ENCODE results near the gene KASH5. TPM values are rescaled to one million over a fixed set of nuclear protein-coding genes. Genes with fewer than 3 reads are reported as not detected.
A peak's percentile ranks its signal among the peaks of the same experiment; 100 is the strongest.
"Not testable (repeated sequence)": the region's sequence is repeated elsewhere in the genome, so short reads cannot be mapped to it uniquely, and the experiment has no call there.

The KASH5 gene
- total RNA-seq, 2 experiments from 2014 or later = 0.96 to 1.2 TPM

DNA sequence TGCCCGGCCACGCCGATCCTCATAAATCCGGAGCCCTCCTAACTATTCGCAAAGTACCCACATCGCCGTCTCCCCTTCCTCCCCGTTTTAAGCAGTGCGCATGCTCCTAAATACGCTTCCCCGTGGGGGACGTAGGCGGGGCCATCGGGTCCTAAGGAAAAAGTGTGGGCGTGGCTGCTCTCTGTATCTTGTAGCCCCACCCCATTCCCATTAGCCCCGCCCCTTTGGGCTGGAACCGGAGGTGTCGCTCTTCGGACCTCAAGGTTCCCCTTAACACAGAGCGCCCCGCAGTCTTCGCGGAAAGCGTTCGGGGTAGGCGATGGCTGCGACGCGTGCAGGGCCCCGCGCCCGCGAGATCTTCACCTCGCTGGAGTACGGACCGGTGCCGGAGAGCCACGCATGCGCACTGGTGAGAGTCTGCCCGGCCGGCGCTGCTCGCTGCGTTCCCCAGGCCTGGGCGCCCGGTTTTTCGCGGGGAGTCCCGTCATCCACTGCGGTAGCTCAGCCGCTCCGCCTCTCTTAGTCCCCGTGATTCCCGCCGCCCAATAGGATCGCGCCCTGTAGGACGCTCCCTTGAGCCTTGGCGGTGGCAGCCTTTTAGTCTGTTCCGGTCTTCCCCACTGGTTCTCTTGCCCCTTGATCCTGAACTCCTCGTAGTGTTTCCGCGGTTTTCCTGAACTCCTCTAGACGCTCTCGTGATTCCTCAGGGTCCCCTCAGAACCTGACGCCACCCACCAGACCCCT, 65.1 kb downstream of the KASH5 start, which contains the start of gene ALDH16A1:
Gene ALDH16A1 (plus strand): TSS at position 213 of the 744 bp plus-strand sequence. CDS start 107 bp downstream, at position 320.
- DNase-seq (peak; percentile 99), ATAC-seq (peak; percentile 89)
- H3K4me3 Mint-ChIP-seq = peak within 1 kb of the TSS; percentile 100
- H3K9me3 Mint-ChIP-seq (ENCODE audit: low read depth) = no peaks in the 10 kb centered on the region
- no peaks in the 10 kb centered on the region for H3K27me3 Mint-ChIP-seq
- POLR2A ChIA-PET = interaction anchor here (0.7 to 3.4 kb wide), 7 partner anchors 16 to 1136 kb away, joined by 3 to 18 read pairs (median 3); partner anchors contain the start of gene RPS11
- H3K27ac Mint-ChIP-seq = peak within 1 kb of the TSS; percentile 100
- peaks cover 52% of the 10 kb centered on the region for H3K4me1 Mint-ChIP-seq
- H3K36me3 Mint-ChIP-seq (ENCODE audit: low read depth) = peaks cover 44% of the 10 kb centered on the region
- intact Hi-C loops (cut with DNase I, micrococcal nuclease) = loop anchor here (1.0 to 5.0 kb wide), 17 partner anchors 16 to 816 kb away; partner anchors contain the start of genes RPL13A (in 2 of the 2), RPS11 (in 2 of the 2), AKT1S1 (in 1 of the 2) and AP2A1 (in 1 of the 2)
- CTCF ChIA-PET = interaction anchor here (0.5 to 3.2 kb wide), 6 partner anchors 9 to 740 kb away, joined by 3 to 23 read pairs (median 4); no protein-coding TSS in a partner anchor

DNA sequence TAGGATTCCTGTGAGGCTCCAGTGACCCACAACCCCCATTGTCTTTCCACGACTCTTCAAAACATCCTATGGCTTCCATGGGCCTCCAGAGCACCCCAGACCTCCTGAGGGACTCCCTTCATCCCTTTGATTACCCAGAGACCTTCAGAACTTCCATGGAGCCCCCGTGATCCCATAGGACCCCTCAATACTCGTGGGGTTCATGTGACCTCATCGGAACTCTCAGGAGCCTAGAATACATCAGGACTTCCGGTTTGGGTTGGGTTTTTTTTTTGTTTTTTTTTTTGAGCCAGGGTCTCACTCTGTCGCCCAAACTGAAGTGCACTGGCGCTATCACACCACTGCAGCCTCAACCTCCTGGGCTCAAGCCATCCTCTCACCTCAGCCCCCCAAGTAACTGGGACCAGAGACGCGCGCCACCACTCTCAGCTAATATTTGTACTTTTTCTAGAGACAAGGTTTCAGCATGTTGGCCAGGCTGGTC, 65.8 kb downstream of the KASH5 start:
- H3K27ac Mint-ChIP-seq = peak overlapping the region; percentile 100
- CTCF ChIA-PET = interaction anchor here (0.5 to 3.2 kb wide), 6 partner anchors 9 to 642 kb away, joined by 3 to 23 read pairs (median 3); no protein-coding TSS in a partner anchor
- no peak for ATAC-seq

GRCh38 chr19:49455773-49456172, 67.7 kb downstream of the KASH5 start:
- Mint-ChIP-seq H3K4me3 (no peak overlapping the region), H3K36me3 (ENCODE audit: low read depth) (peaks cover 28% of the 10 kb centered on the region)

More for the DNA sequence above, 65.8 kb downstream of the KASH5 start:
- Mint-ChIP-seq H3K4me1 (peaks cover 47% of the 10 kb centered on the region), H3K36me3 (ENCODE audit: low read depth) (peaks cover 38% of the 10 kb centered on the region), H3K4me3 (peak overlapping the region; percentile 100), H3K27me3 (no peaks in the 10 kb centered on the region), H3K9me3 (ENCODE audit: low read depth) (no peaks in the 10 kb centered on the region)
- POLR2A ChIA-PET = interaction anchor here (0.7 to 3.4 kb wide), 8 partner anchors 16 to 1137 kb away, joined by 3 to 18 read pairs (median 3); partner anchors contain the start of gene RPS11
- no peak for DNase-seq
- intact Hi-C loops (cut with DNase I, micrococcal nuclease) = loop anchor here (1.0 to 5.0 kb wide), 17 partner anchors 16 to 816 kb away; partner anchors contain the start of genes RPL13A (in 2 of the 2), RPS11 (in 2 of the 2), AKT1S1 (in 1 of the 2) and AP2A1 (in 1 of the 2)

DNA sequence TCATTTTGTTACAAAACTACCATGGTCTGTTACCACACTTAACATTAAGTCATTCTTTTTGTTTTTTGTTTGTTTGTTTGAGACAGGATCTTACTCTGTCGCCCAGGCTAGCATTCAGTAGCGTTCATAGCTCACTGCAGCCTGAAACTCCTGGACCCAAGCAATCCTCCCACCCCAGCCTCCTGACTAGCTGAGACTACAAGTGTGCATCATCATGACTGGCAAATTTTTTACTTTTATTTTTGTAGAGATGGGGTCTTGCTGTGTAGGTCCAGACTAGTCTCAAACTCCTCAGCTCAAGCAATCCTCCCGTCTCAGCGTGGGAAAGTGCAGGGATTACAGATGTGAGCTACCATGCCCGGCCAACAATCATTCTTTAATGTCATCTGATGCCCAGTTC, 68.3 kb downstream of the KASH5 start:
- ChIA-PET CTCF (no interaction called here), POLR2A (interaction anchor here (0.6 to 1.3 kb wide), 2 partner anchors 17 to 357 kb away, joined by 3 read pairs; partner anchors contain the start of gene FLT3LG)
- intact Hi-C loops (cut with DNase I, micrococcal nuclease) = no loop called here

More at GRCh38 chr19:49455773-49456172, 67.7 kb downstream of the KASH5 start:
- H3K4me1 Mint-ChIP-seq = peaks cover 31% of the 10 kb centered on the region
- POLR2A ChIA-PET = interaction anchor here (0.6 to 1.0 kb wide), 2 partner anchors 13 to 357 kb away, joined by 3 read pairs; no protein-coding TSS in a partner anchor
- intact Hi-C loops (cut with DNase I, micrococcal nuclease) = no loop called here
- H3K27me3 Mint-ChIP-seq = no peaks in the 10 kb centered on the region
- CTCF ChIA-PET = interaction anchor here (3.2 kb wide), 1 partner anchor 14 kb away, joined by 23 read pairs; no protein-coding TSS in a partner anchor
- no peak for DNase-seq
- ATAC-seq = no peak
- H3K9me3 Mint-ChIP-seq (ENCODE audit: low read depth) = no peaks in the 10 kb centered on the region
- peak overlapping the region; percentile 1 for H3K27ac Mint-ChIP-seq

GRCh38 chr19:49458567-49458903, 70.5 kb downstream of the KASH5 start:
- DNase-seq (no peak), ATAC-seq (no peak)
- Mint-ChIP-seq H3K4me3 (no peak overlapping the region), H3K9me3 (ENCODE audit: low read depth) (no peaks in the 10 kb centered on the region), H3K27me3 (no peaks in the 10 kb centered on the region), H3K27ac (peak overlapping the region; percentile 51), H3K4me1 (peaks cover 21% of the 10 kb centered on the region), H3K36me3 (ENCODE audit: low read depth) (peaks cover 18% of the 10 kb centered on the region)
- ChIA-PET POLR2A (interaction anchor here (0.6 to 0.7 kb wide), 2 partner anchors 48 to 583 kb away, joined by 3 to 8 read pairs; no protein-coding TSS in a partner anchor), CTCF (interaction anchor here (0.6 to 2.3 kb wide), 5 partner anchors 9 to 372 kb away, joined by 3 to 9 read pairs (median 3); no protein-coding TSS in a partner anchor)
- intact Hi-C loops (cut with DNase I, micrococcal nuclease) = no loop called here

More for the DNA sequence above, 68.3 kb downstream of the KASH5 start:
- Mint-ChIP-seq H3K4me3 (no peak overlapping the region), H3K4me1 (peaks cover 31% of the 10 kb centered on the region), H3K9me3 (ENCODE audit: low read depth) (no peaks in the 10 kb centered on the region), H3K27me3 (no peaks in the 10 kb centered on the region), H3K27ac (peak overlapping the region; percentile 1), H3K36me3 (ENCODE audit: low read depth) (peaks cover 26% of the 10 kb centered on the region)
- no peak for DNase-seq
- ATAC-seq = no peak

DNA sequence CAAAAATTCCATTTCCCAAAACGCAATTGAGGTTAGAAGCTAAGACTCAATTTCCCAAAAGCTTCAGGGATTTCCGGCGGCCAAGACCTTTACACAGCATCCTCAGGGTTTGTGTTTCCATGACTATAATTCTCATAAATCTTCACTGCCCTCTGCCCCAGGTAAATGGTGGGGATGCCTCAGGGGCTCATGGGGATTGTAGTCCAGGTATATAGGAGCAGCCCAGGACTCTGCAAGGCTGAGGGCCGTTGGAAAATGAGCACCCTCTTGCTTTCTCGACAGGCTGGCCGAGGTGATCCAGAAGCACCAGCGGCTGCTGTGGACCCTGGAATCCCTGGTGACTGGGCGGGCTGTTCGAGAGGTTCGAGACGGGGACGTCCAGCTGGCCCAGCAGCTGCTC, 71.3 kb downstream of the KASH5 start:
- intact Hi-C loops (cut with DNase I, micrococcal nuclease) = no loop called here
- peaks cover 15% of the 10 kb centered on the region for H3K4me1 Mint-ChIP-seq
- no peaks in the 10 kb centered on the region for H3K27me3 Mint-ChIP-seq
- H3K4me3 Mint-ChIP-seq = no peak overlapping the region
- peak; percentile 43 for ATAC-seq
- H3K27ac Mint-ChIP-seq = no peak overlapping the region
- peaks cover 12% of the 10 kb centered on the region for H3K36me3 Mint-ChIP-seq (ENCODE audit: low read depth)
- ChIA-PET CTCF (interaction anchor here (1.1 to 2.3 kb wide), 4 partner anchors 10 to 17 kb away, joined by 3 to 9 read pairs (median 6); no protein-coding TSS in a partner anchor), POLR2A (interaction anchor here (0.8 kb wide), 1 partner anchor 40 kb away, joined by 3 read pairs; no protein-coding TSS in a partner anchor)
- no peaks in the 10 kb centered on the region for H3K9me3 Mint-ChIP-seq (ENCODE audit: low read depth)
- DNase-seq = no peak

DNA sequence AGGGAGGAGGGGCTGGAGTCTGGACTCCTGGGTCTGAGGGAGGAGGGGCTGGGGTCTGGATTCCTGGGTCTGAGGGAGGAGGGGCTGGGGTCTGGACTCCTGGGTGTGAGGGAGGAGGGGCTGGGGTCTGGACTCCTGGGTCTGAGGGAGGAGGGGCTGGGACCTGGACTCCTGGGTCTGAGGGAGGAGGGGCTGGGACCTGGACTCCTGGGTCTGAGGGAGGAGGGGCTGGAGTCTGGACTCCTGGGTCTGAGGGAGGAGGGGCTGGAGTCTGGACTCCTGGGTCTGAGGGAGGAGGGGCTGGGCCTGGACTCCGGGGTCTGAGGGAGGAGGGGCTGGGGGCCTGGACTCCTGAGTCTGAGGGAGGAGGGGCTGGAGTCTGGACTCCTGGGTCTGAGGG, 73.1 kb downstream of the KASH5 start:
- CTCF ChIA-PET, POLR2A ChIA-PET: not testable (repeated sequence)
- H3K36me3 Mint-ChIP-seq (ENCODE audit: low read depth) = peaks cover 13% of the 10 kb centered on the region

DNA sequence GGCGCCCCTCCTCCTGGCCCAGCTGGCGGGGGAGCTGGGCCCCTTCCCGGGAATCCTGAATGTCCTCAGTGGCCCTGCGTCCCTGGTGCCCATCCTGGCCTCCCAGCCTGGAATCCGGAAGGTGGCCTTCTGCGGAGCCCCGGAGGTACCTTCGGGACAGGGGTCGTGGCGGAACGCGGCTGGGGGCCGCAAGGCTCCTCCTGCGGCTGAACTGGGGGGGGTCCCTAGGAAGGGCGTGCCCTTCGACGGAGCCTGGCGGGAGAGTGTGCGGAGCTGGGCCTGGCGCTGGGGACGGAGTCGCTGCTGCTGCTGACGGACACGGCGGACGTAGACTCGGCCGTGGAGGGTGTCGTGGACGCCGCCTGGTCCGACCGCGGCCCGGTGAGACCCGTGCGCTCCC, 73.6 kb downstream of the KASH5 start:
- intact Hi-C loops (cut with DNase I, micrococcal nuclease) = no loop called here
- CTCF ChIA-PET = no interaction called here
- POLR2A ChIA-PET = no interaction called here
- H3K4me1 Mint-ChIP-seq = peaks cover 3% of the 10 kb centered on the region
- ATAC-seq (no peak), DNase-seq (no peak)
- H3K4me3 Mint-ChIP-seq = no peak overlapping the region
- H3K27me3 Mint-ChIP-seq = no peaks in the 10 kb centered on the region
- no peak overlapping the region for H3K27ac Mint-ChIP-seq
- H3K9me3 Mint-ChIP-seq (ENCODE audit: low read depth) = no peaks in the 10 kb centered on the region
- peaks cover 10% of the 10 kb centered on the region for H3K36me3 Mint-ChIP-seq (ENCODE audit: low read depth)

More for the DNA sequence above, 73.1 kb downstream of the KASH5 start:
- H3K4me3 Mint-ChIP-seq; H3K27ac Mint-ChIP-seq; H3K4me1 Mint-ChIP-seq; H3K27me3 Mint-ChIP-seq; ATAC-seq; DNase-seq; H3K9me3 Mint-ChIP-seq (ENCODE audit: low read depth); intact Hi-C loops (cut with DNase I, micrococcal nuclease): not testable (repeated sequence)

DNA sequence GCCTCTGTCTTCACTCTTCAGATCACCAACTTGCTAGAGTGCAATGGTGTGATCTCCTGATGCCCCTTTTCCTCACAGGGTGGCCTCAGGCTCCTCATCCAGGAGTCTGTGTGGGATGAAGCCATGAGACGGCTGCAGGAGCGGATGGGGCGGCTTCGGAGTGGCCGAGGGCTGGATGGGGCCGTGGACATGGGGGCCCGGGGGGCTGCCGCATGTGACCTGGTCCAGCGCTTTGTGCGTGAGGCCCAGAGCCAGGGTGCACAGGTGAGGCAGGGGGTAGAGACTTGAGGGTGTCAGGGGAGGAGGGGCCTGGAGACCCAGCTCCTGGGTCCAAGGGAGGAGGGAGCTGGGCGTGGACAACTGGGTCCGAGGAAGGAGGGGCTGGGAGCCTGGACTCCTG, 74.4 kb downstream of the KASH5 start:
- Mint-ChIP-seq H3K4me3 (no peak overlapping the region), H3K27me3 (no peaks in the 10 kb centered on the region), H3K36me3 (ENCODE audit: low read depth) (peaks cover 8% of the 10 kb centered on the region), H3K27ac (no peak overlapping the region), H3K4me1 (no peaks in the 10 kb centered on the region), H3K9me3 (ENCODE audit: low read depth) (no peaks in the 10 kb centered on the region)
- ChIA-PET POLR2A (no interaction called here), CTCF (interaction anchor here (0.6 kb wide), 1 partner anchor 110 kb away, joined by 3 read pairs; no protein-coding TSS in a partner anchor)
- intact Hi-C loops (cut with DNase I, micrococcal nuclease) = no loop called here
- DNase-seq (no peak), ATAC-seq (no peak)

DNA sequence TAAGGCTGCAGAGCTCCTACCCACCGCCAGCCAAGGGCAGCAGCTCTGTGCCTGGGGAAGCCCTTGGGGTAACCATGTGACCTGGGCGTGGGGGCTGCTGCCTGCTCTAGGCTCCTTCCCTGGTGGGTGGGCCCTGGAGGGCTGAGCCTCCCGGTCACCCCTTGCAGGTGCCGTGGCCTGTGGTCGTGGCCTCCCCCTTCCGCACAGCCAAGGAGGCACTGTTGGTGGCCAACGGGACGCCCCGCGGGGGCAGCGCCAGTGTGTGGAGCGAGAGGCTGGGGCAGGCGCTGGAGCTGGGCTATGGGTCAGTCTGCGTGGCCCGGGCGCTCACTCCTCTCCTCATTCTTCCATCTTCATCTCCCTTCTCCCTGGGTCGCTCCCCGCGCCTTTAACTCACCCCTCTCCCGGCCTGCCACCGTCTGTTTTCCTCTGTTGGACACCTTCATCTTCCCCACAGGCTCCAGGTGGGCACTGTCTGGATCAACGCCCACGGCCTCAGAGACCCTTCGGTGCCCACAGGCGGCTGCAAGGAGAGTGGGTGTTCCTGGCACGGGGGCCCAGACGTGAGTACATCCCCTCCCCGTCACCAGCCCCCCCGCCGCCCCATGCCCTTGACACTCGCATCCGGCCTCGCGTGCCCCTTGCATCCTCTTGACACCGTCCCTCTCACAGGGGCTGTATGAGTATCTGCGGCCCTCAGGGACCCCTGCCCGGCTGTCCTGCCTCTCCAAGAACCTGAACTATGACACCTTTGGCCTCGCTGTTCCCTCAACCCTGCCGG, 76.1 kb downstream of the KASH5 start:
- H3K9me3 Mint-ChIP-seq (ENCODE audit: low read depth) = no peaks in the 10 kb centered on the region
- intact Hi-C loops (cut with DNase I, micrococcal nuclease) = no loop called here

More for the DNA sequence above, 76.1 kb downstream of the KASH5 start:
- Mint-ChIP-seq H3K36me3 (ENCODE audit: low read depth) (peaks cover 11% of the 10 kb centered on the region), H3K27ac (no peak overlapping the region), H3K27me3 (no peaks in the 10 kb centered on the region), H3K4me3 (no peak overlapping the region), H3K4me1 (peaks cover 9% of the 10 kb centered on the region)
- ATAC-seq (no peak), DNase-seq (no peak)
- CTCF ChIA-PET = no interaction called here
- POLR2A ChIA-PET = no interaction called here

All from activated CD4-positive, alpha-beta T cell treated with anti-CD3 and anti-CD28 coated beads for 36 hours (primary cell).